Astrocyte (in vitro differentiated cells and primary cell): Measurements from ENCODE around the gene ASMTL. TPM values are rescaled to one million over a fixed set of nuclear protein-coding genes. Genes with fewer than 3 reads are reported as not detected.

ENCODE experiments used
- DNase-seq: peaks from one replicate; pipeline ENCODE4 v3.0.0-alpha.2; 2010; ENCODE audit warnings: low read depth
- FAIRE-seq: peaks from 2 replicates; lab custom pipeline; 2011; peaks lifted over from hg19 to GRCh38; lab: Jason Lieb, UNC
- H2AFZ ChIP-seq: 2 replicates; pipeline ENCODE4 v1.6.0; 2012; ENCODE audit warnings: low read depth, low read length, inconsistent platforms
- H3K27ac ChIP-seq: 2 replicates; pipeline ENCODE4 v1.5.1; 2011; ENCODE audit warnings: low read depth, low read length, inconsistent platforms
- H3K27me3 ChIP-seq: 2 replicates; pipeline ENCODE4 v1.6.0; 2011; ENCODE audit warnings: low read length, inconsistent platforms; ENCODE audit not compliant: insufficient read depth
- H3K36me3 ChIP-seq: 2 replicates; pipeline ENCODE4 v1.5.1; 2011; ENCODE audit warnings: low read length, inconsistent platforms; ENCODE audit not compliant: insufficient read depth
- H3K4me1 ChIP-seq: 2 replicates; pipeline ENCODE4 v1.5.1; 2011; ENCODE audit warnings: low read length, inconsistent platforms; ENCODE audit not compliant: insufficient read depth
- H3K4me2 ChIP-seq: 2 replicates; pipeline ENCODE4 v1.6.0; 2012; ENCODE audit warnings: low read length, inconsistent platforms
- H3K4me3 ChIP-seq: 2 replicates; pipeline ENCODE4 v1.5.1; 2011; ENCODE audit warnings: low read depth, mild to moderate bottlenecking, low read length, inconsistent platforms; ENCODE audit not compliant: insufficient read depth
- H3K79me2 ChIP-seq: 2 replicates; pipeline ENCODE4 v1.6.0; 2012; ENCODE audit warnings: mild to moderate bottlenecking, low read length, inconsistent platforms; ENCODE audit not compliant: insufficient read depth
- H3K9ac ChIP-seq: 2 replicates; pipeline ENCODE4 v1.6.0; 2012; ENCODE audit warnings: mild to moderate bottlenecking, low read length, inconsistent platforms
- H3K9me3 ChIP-seq: 2 replicates; pipeline ENCODE4 v1.5.1; 2012; ENCODE audit warnings: low read depth, mild to moderate bottlenecking, low read length, inconsistent platforms; ENCODE audit not compliant: insufficient read depth
- H4K20me1 ChIP-seq: 2 replicates; pipeline ENCODE4 v1.6.0; 2012; ENCODE audit warnings: low read length, inconsistent platforms; ENCODE audit not compliant: insufficient read depth
- H3K27ac Mint-ChIP-seq: one replicate; pipeline ENCODE4 v1.8.0; 2021; ENCODE audit warnings: mild to moderate bottlenecking, mixed read lengths; ENCODE audit not compliant: unreplicated experiment
- H3K27me3 Mint-ChIP-seq: one replicate; pipeline ENCODE4 v1.8.0; 2021; ENCODE audit warnings: low read depth, mixed read lengths; ENCODE audit not compliant: unreplicated experiment
- H3K36me3 Mint-ChIP-seq: one replicate; pipeline ENCODE4 v1.8.0; 2021; ENCODE audit warnings: low read depth, mixed read lengths; ENCODE audit not compliant: unreplicated experiment
- H3K4me1 Mint-ChIP-seq: one replicate; pipeline ENCODE4 v1.8.0; 2021; ENCODE audit warnings: low read depth, mixed read lengths; ENCODE audit not compliant: unreplicated experiment
- H3K4me3 Mint-ChIP-seq: one replicate; pipeline ENCODE4 v1.8.0; 2021; ENCODE audit warnings: mild to moderate bottlenecking, moderate library complexity, mixed read lengths; ENCODE audit not compliant: unreplicated experiment
- H3K9me3 Mint-ChIP-seq: one replicate; pipeline ENCODE4 v1.8.0; 2021; ENCODE audit warnings: mild to moderate bottlenecking, mixed read lengths; ENCODE audit not compliant: unreplicated experiment
- CTCF ChIP-seq: IDR thresholded peaks from 2 replicates; pipeline ENCODE4 v1.5.1; 2011; ENCODE audit warnings: low read depth, mild to moderate bottlenecking, inconsistent platforms, low read length, moderate library complexity; ENCODE audit not compliant: insufficient read depth
- EZH2 ChIP-seq: IDR thresholded peaks from 2 replicates; pipeline ENCODE4 v1.6.1; 2012; ENCODE audit warnings: mild to moderate bottlenecking, low read length, inconsistent platforms; ENCODE audit not compliant: insufficient read depth
- total RNA-seq: library from RNA; stranded (reverse); gene quantifications from 2 replicates; pipeline ENCODE4 v1.2.1, GENCODE V29; 2021

The ASMTL gene
- total RNA-seq, 1 donor from 2014 or later: 22.1 TPM

GRCh38 chrX:1493877-1494510 is 41.3 kb upstream of the ASMTL start:
- Histone ChIP-seq H4K20me1 (no peaks in the 10 kb centered on the region), H3K27me3 (no peaks in the 10 kb centered on the region), H3K4me3 (no peak overlapping the region), H3K9me3 (no peaks in the 10 kb centered on the region), H3K36me3 (no peaks in the 10 kb centered on the region), H3K4me1 (no peaks in the 10 kb centered on the region), H3K79me2 (no peaks in the 10 kb centered on the region), H3K4me2 (no peak overlapping the region), H3K9ac (no peak overlapping the region), H3K27ac (no peak overlapping the region), H2AFZ (no peak overlapping the region)
- no peaks in the 10 kb centered on the region for H3K4me1 Mint-ChIP-seq
- H3K27me3 Mint-ChIP-seq: peaks cover 6% of the 10 kb centered on the region
- no peaks in the 10 kb centered on the region for H3K36me3 Mint-ChIP-seq
- no peak for TF ChIP-seq EZH2
- TF ChIP-seq CTCF: no peak
- H3K9me3 Mint-ChIP-seq: peaks cover 9% of the 10 kb centered on the region
- no peak overlapping the region for H3K4me3 Mint-ChIP-seq
- DNase-seq: no peak
- H3K27ac Mint-ChIP-seq: no peak overlapping the region
- no peak for FAIRE-seq

GRCh38 chrX:1493412-1493811 is 40.7 kb upstream of the ASMTL start:
- peaks cover 15% of the 10 kb centered on the region for H3K9me3 Mint-ChIP-seq
- H3K27me3 Mint-ChIP-seq: peaks cover 6% of the 10 kb centered on the region
- no peaks in the 10 kb centered on the region for H4K20me1 ChIP-seq
- no peaks in the 10 kb centered on the region for H3K9me3 ChIP-seq
- H3K27ac Mint-ChIP-seq: no peak overlapping the region
- no peak overlapping the region for H3K9ac ChIP-seq
- H3K36me3 ChIP-seq: no peaks in the 10 kb centered on the region
- H3K4me2 ChIP-seq: no peak overlapping the region
- no peaks in the 10 kb centered on the region for H3K4me1 Mint-ChIP-seq
- TF ChIP-seq EZH2 (no peak), CTCF (no peak)
- H3K27me3 ChIP-seq: no peaks in the 10 kb centered on the region
- H3K4me1 ChIP-seq: no peaks in the 10 kb centered on the region
- peaks cover 1% of the 10 kb centered on the region for H3K36me3 Mint-ChIP-seq
- H3K79me2 ChIP-seq: no peaks in the 10 kb centered on the region
- H3K27ac ChIP-seq: no peak overlapping the region
- no peak overlapping the region for H2AFZ ChIP-seq
- no peak overlapping the region for H3K4me3 Mint-ChIP-seq
- H3K4me3 ChIP-seq: no peak overlapping the region
- DNase-seq (no peak), FAIRE-seq (no peak)

GRCh38 chrX:1492421-1493012 is 39.8 kb upstream of the ASMTL start:
- no peaks in the 10 kb centered on the region for H3K79me2 ChIP-seq
- H3K9me3 Mint-ChIP-seq: peaks cover 16% of the 10 kb centered on the region
- H3K9me3 ChIP-seq: no peaks in the 10 kb centered on the region
- H3K36me3 ChIP-seq: no peaks in the 10 kb centered on the region
- no peak for FAIRE-seq
- no peak overlapping the region for H3K4me3 ChIP-seq
- H3K4me3 Mint-ChIP-seq: no peak overlapping the region
- H3K4me2 ChIP-seq: no peak overlapping the region
- H4K20me1 ChIP-seq: no peaks in the 10 kb centered on the region
- no peak for DNase-seq
- no peaks in the 10 kb centered on the region for H3K27me3 ChIP-seq
- H3K4me1 Mint-ChIP-seq: no peaks in the 10 kb centered on the region
- no peak overlapping the region for H3K27ac Mint-ChIP-seq
- H2AFZ ChIP-seq: no peak overlapping the region
- H3K36me3 Mint-ChIP-seq: peaks cover 3% of the 10 kb centered on the region
- peaks cover 6% of the 10 kb centered on the region for H3K27me3 Mint-ChIP-seq
- H3K9ac ChIP-seq: no peak overlapping the region
- no peak for TF ChIP-seq EZH2
- TF ChIP-seq CTCF: no peak
- H3K4me1 ChIP-seq: no peaks in the 10 kb centered on the region
- no peak overlapping the region for H3K27ac ChIP-seq
